ENCODE data around the gene UBE4A. TPM values are rescaled to one million over a fixed set of nuclear protein-coding genes. Genes with fewer than 3 reads are reported as not detected.

UBE4A gene
- total and polyA plus RNA-seq, 9 of the 15 experiments (the other 6 are each of a cell fraction or from before 2014, with no cell fraction given) = 13.5 to 45.2 (median 26.8) TPM

DNA sequence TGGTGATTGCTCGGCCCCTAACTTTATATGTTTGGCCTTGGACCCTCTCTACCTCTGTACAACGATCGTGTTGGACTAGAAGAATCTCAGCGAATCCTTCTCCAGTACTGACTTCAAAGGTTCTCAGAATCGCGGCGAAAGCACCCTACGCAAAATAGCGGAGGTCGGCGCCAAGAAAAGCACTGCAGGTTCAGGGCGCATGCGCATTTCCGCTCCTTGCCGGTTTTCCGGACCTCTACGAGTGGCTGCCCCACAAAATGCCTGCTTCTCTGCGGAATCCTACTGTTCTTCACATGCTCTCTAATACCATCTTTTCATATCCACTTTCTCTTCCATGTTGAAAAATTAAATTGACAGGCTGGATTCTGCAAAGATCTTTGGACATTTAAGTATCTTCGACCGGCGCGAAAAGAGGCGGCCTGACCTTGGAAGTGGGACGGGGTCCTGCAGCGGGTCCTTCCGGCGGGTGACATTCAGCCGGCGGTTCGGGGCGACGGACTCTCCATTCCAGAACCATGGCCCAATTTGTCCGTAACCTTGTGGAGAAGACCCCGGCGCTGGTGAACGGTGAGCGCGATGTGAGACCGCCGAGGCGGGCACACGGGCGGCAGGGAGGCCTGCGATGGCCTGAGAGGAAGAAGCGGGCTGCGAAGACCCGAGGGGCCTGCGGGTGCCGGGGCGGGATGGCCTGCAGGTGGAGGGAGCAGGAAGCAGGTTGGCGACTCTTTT is 41.9 kb downstream of the UBE4A start, which contains the start of gene ATP5MG (continued):
- TF ChIP-seq, protein P1, sequence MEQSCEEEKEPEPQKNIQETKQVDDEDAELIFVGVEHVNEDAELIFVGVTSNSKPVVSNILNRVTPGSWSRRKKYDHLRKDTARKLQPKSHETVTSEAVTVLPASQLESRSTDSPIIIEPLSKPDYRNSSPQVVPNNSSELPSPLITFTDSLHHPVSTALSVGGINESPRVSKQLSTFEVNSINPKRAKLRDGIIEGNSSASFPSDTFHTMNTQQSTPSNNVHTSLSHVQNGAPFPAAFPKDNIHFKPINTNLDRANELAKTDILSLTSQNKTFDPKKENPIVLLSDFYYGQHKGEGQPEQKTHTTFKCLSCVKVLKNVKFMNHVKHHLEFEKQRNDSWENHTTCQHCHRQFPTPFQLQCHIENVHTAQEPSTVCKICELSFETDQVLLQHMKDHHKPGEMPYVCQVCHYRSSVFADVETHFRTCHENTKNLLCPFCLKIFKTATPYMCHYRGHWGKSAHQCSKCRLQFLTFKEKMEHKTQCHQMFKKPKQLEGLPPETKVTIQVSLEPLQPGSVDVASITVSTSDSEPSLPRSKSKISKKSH (CRISPR knock-in tag; IDR thresholded peaks at IDR 0.05) = no peak
- TF ChIP-seq CBX2 (IDR thresholded peaks at IDR 0.05; ENCODE audit: insufficient read depth, low read length, poor library complexity, severe bottlenecking) (no peak), SNIP1 (IDR thresholded peaks at IDR 0.05; ENCODE audit: low read depth) (no peak), MCM7 (IDR thresholded peaks at IDR 0.05) (no peak), PRMT5 (CRISPR knock-in tag; IDR thresholded peaks at IDR 0.05) (no peak), E4F1 (CRISPR knock-in tag; IDR thresholded peaks at IDR 0.05; ENCODE audit: borderline replicate concordance) (no peak), SRSF3 (IDR thresholded peaks at IDR 0.05; ENCODE audit: insufficient read depth, low read length) (no peak), SAFB (IDR thresholded peaks at IDR 0.05; ENCODE audit: borderline replicate concordance, low read depth, low read length) (no peak), VEZF1 (CRISPR knock-in tag; IDR thresholded peaks at IDR 0.05) (0 out of 2 replicates have a peak, but pooled peaks have one; percentile 15), ERF (CRISPR knock-in tag; IDR thresholded peaks at IDR 0.05) (0 out of 2 replicates have a peak, but pooled peaks have one; percentile 35), NFE2 (IDR thresholded peaks at IDR 0.05; ENCODE audit: low read depth) (peak; percentile 94), NFIX (CRISPR knock-in tag; IDR thresholded peaks at IDR 0.05; ENCODE audit: low read depth) (no peak)
- TF ChIP-seq, protein P2, sequence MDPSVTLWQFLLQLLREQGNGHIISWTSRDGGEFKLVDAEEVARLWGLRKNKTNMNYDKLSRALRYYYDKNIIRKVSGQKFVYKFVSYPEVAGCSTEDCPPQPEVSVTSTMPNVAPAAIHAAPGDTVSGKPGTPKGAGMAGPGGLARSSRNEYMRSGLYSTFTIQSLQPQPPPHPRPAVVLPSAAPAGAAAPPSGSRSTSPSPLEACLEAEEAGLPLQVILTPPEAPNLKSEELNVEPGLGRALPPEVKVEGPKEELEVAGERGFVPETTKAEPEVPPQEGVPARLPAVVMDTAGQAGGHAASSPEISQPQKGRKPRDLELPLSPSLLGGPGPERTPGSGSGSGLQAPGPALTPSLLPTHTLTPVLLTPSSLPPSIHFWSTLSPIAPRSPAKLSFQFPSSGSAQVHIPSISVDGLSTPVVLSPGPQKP (CRISPR knock-in tag; IDR thresholded peaks at IDR 0.05) = no peak
- TF ChIP-seq, protein P3, sequence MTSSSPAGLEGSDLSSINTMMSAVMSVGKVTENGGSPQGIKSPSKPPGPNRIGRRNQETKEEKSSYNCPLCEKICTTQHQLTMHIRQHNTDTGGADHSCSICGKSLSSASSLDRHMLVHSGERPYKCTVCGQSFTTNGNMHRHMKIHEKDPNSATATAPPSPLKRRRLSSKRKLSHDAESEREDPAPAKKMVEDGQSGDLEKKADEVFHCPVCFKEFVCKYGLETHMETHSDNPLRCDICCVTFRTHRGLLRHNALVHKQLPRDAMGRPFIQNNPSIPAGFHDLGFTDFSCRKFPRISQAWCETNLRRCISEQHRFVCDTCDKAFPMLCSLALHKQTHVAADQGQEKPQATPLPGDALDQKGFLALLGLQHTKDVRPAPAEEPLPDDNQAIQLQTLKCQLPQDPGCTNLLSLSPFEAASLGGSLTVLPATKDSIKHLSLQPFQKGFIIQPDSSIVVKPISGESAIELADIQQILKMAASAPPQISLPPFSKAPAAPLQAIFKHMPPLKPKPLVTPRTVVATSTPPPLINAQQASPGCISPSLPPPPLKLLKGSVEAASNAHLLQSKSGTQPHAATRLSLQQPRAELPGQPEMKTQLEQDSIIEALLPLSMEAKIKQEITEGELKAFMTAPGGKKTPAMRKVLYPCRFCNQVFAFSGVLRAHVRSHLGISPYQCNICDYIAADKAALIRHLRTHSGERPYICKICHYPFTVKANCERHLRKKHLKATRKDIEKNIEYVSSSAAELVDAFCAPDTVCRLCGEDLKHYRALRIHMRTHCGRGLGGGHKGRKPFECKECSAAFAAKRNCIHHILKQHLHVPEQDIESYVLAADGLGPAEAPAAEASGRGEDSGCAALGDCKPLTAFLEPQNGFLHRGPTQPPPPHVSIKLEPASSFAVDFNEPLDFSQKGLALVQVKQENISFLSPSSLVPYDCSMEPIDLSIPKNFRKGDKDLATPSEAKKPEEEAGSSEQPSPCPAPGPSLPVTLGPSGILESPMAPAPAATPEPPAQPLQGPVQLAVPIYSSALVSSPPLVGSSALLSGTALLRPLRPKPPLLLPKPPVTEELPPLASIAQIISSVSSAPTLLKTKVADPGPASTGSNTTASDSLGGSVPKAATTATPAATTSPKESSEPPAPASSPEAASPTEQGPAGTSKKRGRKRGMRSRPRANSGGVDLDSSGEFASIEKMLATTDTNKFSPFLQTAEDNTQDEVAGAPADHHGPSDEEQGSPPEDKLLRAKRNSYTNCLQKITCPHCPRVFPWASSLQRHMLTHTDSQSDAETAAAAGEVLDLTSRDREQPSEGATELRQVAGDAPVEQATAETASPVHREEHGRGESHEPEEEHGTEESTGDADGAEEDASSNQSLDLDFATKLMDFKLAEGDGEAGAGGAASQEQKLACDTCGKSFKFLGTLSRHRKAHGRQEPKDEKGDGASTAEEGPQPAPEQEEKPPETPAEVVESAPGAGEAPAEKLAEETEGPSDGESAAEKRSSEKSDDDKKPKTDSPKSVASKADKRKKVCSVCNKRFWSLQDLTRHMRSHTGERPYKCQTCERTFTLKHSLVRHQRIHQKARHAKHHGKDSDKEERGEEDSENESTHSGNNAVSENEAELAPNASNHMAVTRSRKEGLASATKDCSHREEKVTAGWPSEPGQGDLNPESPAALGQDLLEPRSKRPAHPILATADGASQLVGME (CRISPR knock-in tag; IDR thresholded peaks at IDR 0.05) = no peak

All from K562 (cell line).